NCI-H526 (cell line): ENCODE measurements around the gene MORN5.
A peak's percentile ranks its signal among the peaks of the same experiment; 100 is the strongest.

ENCODE experiments used
- DNase-seq, 2 experiments: peaks; one replicate each; lab custom pipeline; 2025; lab: John Stamatoyannopoulos, UW

Gene MORN5

GRCh38 chr9:122143876-122144405, 15.8 kb upstream of the MORN5 start:
- no peak for DNase-seq

GRCh38 chr9:122144836-122145591, 14.7 kb upstream of the MORN5 start:
- no peak for DNase-seq

GRCh38 chr9:122145592-122145863, 14.2 kb upstream of the MORN5 start:
- DNase-seq: no peak

GRCh38 chr9:122151267-122151828, 8.4 kb upstream of the MORN5 start:
- DNase-seq: no peak

GRCh38 chr9:122155796-122156195, 3.9 kb upstream of the MORN5 start:
- DNase-seq: no peak

- peak in 1 of 2 experiments; percentile 26 for DNase-seq
Measured at GRCh38 chr9:122158202-122158601, 1.5 kb upstream of the MORN5 start.

GRCh38 chr9:122159925-122160246, 178 bp downstream of the MORN5 start:
- DNase-seq: no peak

GRCh38 chr9:122162415-122162814, 2.7 kb downstream of the MORN5 start:
- no peak for DNase-seq

GRCh38 chr9:122164286-122164685, 4.6 kb downstream of the MORN5 start:
- DNase-seq: no peak

GRCh38 chr9:122168356-122168755, 8.6 kb downstream of the MORN5 start:
- DNase-seq: no peak

GRCh38 chr9:122172131-122172530, 12.4 kb downstream of the MORN5 start:
- DNase-seq: no peak

- DNase-seq: no peak
Measured at GRCh38 chr9:122173670-122174069, 14.0 kb downstream of the MORN5 start.

- DNase-seq: no peak
Measured at GRCh38 chr9:122176916-122177315, 17.2 kb downstream of the MORN5 start.

GRCh38 chr9:122179054-122179689, 19.5 kb downstream of the MORN5 start:
- DNase-seq: no peak

- DNase-seq: no peak
Measured at GRCh38 chr9:122179690-122180074, 20.0 kb downstream of the MORN5 start.

GRCh38 chr9:122180633-122181032, 20.9 kb downstream of the MORN5 start:
- DNase-seq: no peak

GRCh38 chr9:122183501-122183900, 23.8 kb downstream of the MORN5 start:
- DNase-seq: no peak

- no peak for DNase-seq
Measured at GRCh38 chr9:122184551-122184950, 24.8 kb downstream of the MORN5 start.

- DNase-seq: peak in 1 of 2 experiments; percentile 4
Measured at GRCh38 chr9:122186301-122186700, 26.6 kb downstream of the MORN5 start.

GRCh38 chr9:122186777-122187470, 27.2 kb downstream of the MORN5 start:
- DNase-seq: no peak

- no peak for DNase-seq
Measured at GRCh38 chr9:122188369-122188768, 28.7 kb downstream of the MORN5 start.

GRCh38 chr9:122190597-122191381, 31.1 kb downstream of the MORN5 start:
- peak in 1 of 2 experiments; percentile 5 for DNase-seq
